PC-3 (cell line): ENCODE data around the gene NDUFB10.

Experiments used
- CTCF ChIP-seq: fragments of 300-600 bp; sonication (generic); conservative IDR thresholded peaks from 2 replicates; pipeline ENCODE4 v1.5.1; 2017; ENCODE audit warnings: antibody characterized with exemption, low read depth, mild to moderate bottlenecking, low read length
- EZH2 ChIP-seq: fragments of 300-600 bp; sonication (generic); IDR thresholded peaks from one replicate; pipeline ENCODE4 v1.6.1; 2017; ENCODE audit warnings: antibody characterized with exemption, mild to moderate bottlenecking, low read length; ENCODE audit not compliant: unreplicated experiment

DNA sequence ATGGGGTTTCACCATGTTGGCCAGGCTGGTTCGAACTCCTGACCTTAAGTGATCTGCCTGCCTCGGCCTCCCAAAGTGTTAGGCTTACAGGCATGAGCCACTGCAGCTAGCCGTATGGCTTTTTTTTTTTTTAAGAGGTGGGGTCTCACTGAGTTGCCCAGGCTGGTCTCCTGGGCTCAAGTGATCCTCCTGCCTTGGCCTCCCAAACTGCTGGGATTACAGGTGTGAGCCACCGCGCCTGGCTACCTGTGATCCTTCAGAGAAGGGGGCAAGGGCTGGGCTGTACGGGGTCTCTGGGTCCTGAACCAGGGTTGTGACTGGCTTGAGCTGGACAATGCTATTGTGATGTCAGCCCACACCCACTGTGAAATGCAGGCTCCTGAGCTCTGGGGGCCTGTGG lies 7.1 kb downstream of the NDUFB10 start, which contains the start of gene RNF151:
- TF ChIP-seq CTCF (no peak), EZH2 (no peak)
